GM12891 (cell line): ENCODE results near the gene DKKL1.

Source experiments
- POLR2A ChIP-seq: IDR thresholded peaks from 2 replicates; pipeline ENCODE4 v1.6.1; 2011; ENCODE audit warnings: low read depth, low read length, control low read depth
- POLR2AphosphoS5 ChIP-seq: IDR thresholded peaks from 2 replicates; pipeline ENCODE4 v1.6.1; 2011; ENCODE audit warnings: low read depth, low read length, control low read depth
- TAF1 ChIP-seq: IDR thresholded peaks from 2 replicates; pipeline ENCODE4 v1.6.1; 2011; ENCODE audit warnings: low read depth, low read length, control low read depth

- no peak for TF ChIP-seq TAF1
- no peak for TF ChIP-seq POLR2A
- TF ChIP-seq POLR2AphosphoS5 = no peak
These were observed 43.4 kb downstream of the DKKL1 start for GRCh38 chr19:49407079-49407478.
